H1 (cell line): ENCODE measurements around the gene FAM209B. TPM values are rescaled to one million over a fixed set of nuclear protein-coding genes. Genes with fewer than 3 reads are reported as not detected.

Source experiments
- CTCF ChIA-PET: fragments of 300-600 bp; sonication (Branson Sonifier 250); formaldehyde crosslinking; loops from one replicate; lab custom pipeline; 2021; ENCODE audit not compliant: partially characterized antibody; lab: Charles Lee
- POLR2A ChIA-PET: fragments of 300-600 bp; sonication (Branson Sonifier 250); formaldehyde crosslinking; loops from one replicate; lab custom pipeline; 2021; ENCODE audit warnings: inconsistent platforms; ENCODE audit not compliant: partially characterized antibody; lab: Charles Lee
- DNase-seq, 2 experiments: peaks; one replicate each; pipeline versions ENCODE4 v3.0.0 to v3.0.0-alpha.2; 2010 to 2022; ENCODE audit warnings: low spot score in 2 of 2, low read depth in 1 of 2, mixed read lengths in 1 of 2
- FAIRE-seq: peaks from 2 replicates; lab custom pipeline; 2011; peaks lifted over from hg19 to GRCh38; lab: Jason Lieb, UNC
- H2AFZ ChIP-seq: 2 replicates; pipeline ENCODE4 v1.8.1; 2012; ENCODE audit warnings: low read length, inconsistent platforms
- H2AK5ac ChIP-seq: 2 replicates; pipeline ENCODE4 v1.6.1; 2013; ENCODE audit warnings: low read depth, low read length
- H2BK120ac ChIP-seq: replicated peaks from 2 replicates; pipeline ENCODE3; 2013; ENCODE audit warnings: low read depth, low read length, inconsistent platforms
- H2BK12ac ChIP-seq: 2 replicates; pipeline ENCODE4 v1.6.1; 2013; ENCODE audit warnings: low read depth, low read length
- H2BK15ac ChIP-seq: 2 replicates; pipeline ENCODE4 v1.6.1; 2013; ENCODE audit warnings: low read length
- H2BK20ac ChIP-seq: 2 replicates; pipeline ENCODE4 v1.6.1; 2013; ENCODE audit warnings: low read length
- H2BK5ac ChIP-seq: 2 replicates; pipeline ENCODE4 v1.6.1; 2013; ENCODE audit warnings: low read depth, low read length
- H3K14ac ChIP-seq: 2 replicates; pipeline ENCODE4 v1.6.1; 2013; ENCODE audit warnings: inconsistent platforms; ENCODE audit not compliant: insufficient read length
- H3K18ac ChIP-seq: 2 replicates; pipeline ENCODE4 v1.6.1; 2013; ENCODE audit warnings: low read length; ENCODE audit errors: extremely low read depth
- H3K23ac ChIP-seq: 2 replicates; pipeline ENCODE4 v1.6.1; 2013; ENCODE audit warnings: inconsistent platforms; ENCODE audit not compliant: insufficient read length
- H3K23me2 ChIP-seq: 2 replicates; pipeline ENCODE4 v1.6.1; 2013; ENCODE audit warnings: low read depth, low read length
- H3K27ac ChIP-seq: 2 replicates; pipeline ENCODE4 v1.6.1; 2011; ENCODE audit warnings: low read depth, low read length, inconsistent platforms
- H3K27me3 ChIP-seq, 4 experiments: replicated peaks in 1 of 4; 1 replicate in 1 of 4; 2 replicates in 3 of 4; pipeline versions ENCODE4 v1.6.1 to v1.8.1; 2011 to 2013; ENCODE audit warnings: low read length in 3 of 4, mild to moderate bottlenecking in 3 of 4, inconsistent platforms in 2 of 4, mixed read lengths in 2 of 4, moderate library complexity in 1 of 4; ENCODE audit not compliant: control insufficient read depth in 3 of 4, insufficient read depth in 3 of 4; ENCODE audit errors: extremely low read depth in 1 of 4
- H3K36me3 ChIP-seq, 4 experiments: 2 replicates each; pipeline versions ENCODE4 v1.6.1 to v1.8.1; 2011 to 2013; ENCODE audit warnings: mild to moderate bottlenecking in 4 of 4, low read length in 3 of 4, moderate library complexity in 2 of 4, control low read depth in 1 of 4, inconsistent platforms in 1 of 4; ENCODE audit not compliant: insufficient read depth in 4 of 4, control insufficient read depth in 2 of 4
- H3K4ac ChIP-seq: replicated peaks from 2 replicates; pipeline ENCODE3; 2013; ENCODE audit warnings: low read length, low read depth, mixed read lengths, inconsistent platforms; ENCODE audit not compliant: insufficient read length
- H3K4me1 ChIP-seq, 4 experiments: replicated peaks in 1 of 4; 1 replicate in 1 of 4; 2 replicates in 3 of 4; pipeline versions ENCODE4 v1.6.1 to v1.8.1; 2011 to 2013; ENCODE audit warnings: low read length in 3 of 4, inconsistent platforms in 2 of 4, mixed read lengths in 1 of 4; ENCODE audit not compliant: insufficient read depth in 4 of 4, control insufficient read depth in 3 of 4
- H3K4me2 ChIP-seq, 2 experiments: 2 replicates each; pipeline versions ENCODE4 v1.6.1 to v1.8.1; 2011 to 2013; ENCODE audit warnings: low read depth in 2 of 2, low read length in 2 of 2, control low read depth in 1 of 2, inconsistent platforms in 1 of 2, mild to moderate bottlenecking in 1 of 2; ENCODE audit not compliant: insufficient read depth in 1 of 2
- H3K4me3 ChIP-seq, 4 experiments: fragments of 200-600, 300-600 bp in 1 of 4; sonication (generic), shearing (Covaris generic), sonication (Bioruptor Twin) in 1 of 4; 2 replicates each; pipeline versions ENCODE4 v1.5.1 to v1.8.1; 2011 to 2016; ENCODE audit warnings: low read length in 4 of 4, low read depth in 3 of 4, control low read depth in 2 of 4, inconsistent platforms in 2 of 4, mild to moderate bottlenecking in 2 of 4, mixed read lengths in 1 of 4, moderate library complexity in 1 of 4; ENCODE audit not compliant: insufficient read depth in 2 of 4; ENCODE audit errors: extremely low read depth in 1 of 4
- H3K56ac ChIP-seq: replicated peaks from 2 replicates; pipeline ENCODE3; 2013; ENCODE audit warnings: low read depth, mild to moderate bottlenecking, mixed read lengths, low read length, inconsistent platforms; ENCODE audit not compliant: insufficient read length
- H3K79me1 ChIP-seq: 2 replicates; pipeline ENCODE4 v1.6.1; 2013; ENCODE audit warnings: low read depth, low read length, control low read depth
- H3K79me2 ChIP-seq, 2 experiments: 2 replicates each; pipeline versions ENCODE4 v1.6.1 to v1.8.1; 2012 to 2013; ENCODE audit warnings: low read length in 2 of 2, mild to moderate bottlenecking in 2 of 2, inconsistent platforms in 1 of 2; ENCODE audit not compliant: insufficient read depth in 2 of 2, control insufficient read depth in 1 of 2
- H3K9ac ChIP-seq, 4 experiments: replicated peaks in 1 of 4; 1 replicate in 1 of 4; 2 replicates in 3 of 4; pipeline versions ENCODE4 v1.6.1 to v1.8.1; 2011 to 2013; ENCODE audit warnings: low read depth in 3 of 4, low read length in 3 of 4, control low read depth in 2 of 4, mild to moderate bottlenecking in 2 of 4, moderate library complexity in 2 of 4, inconsistent platforms in 1 of 4; ENCODE audit errors: extremely low read depth in 1 of 4
- H3K9me3 ChIP-seq, 2 experiments: 2 replicates each; pipeline versions ENCODE4 v1.6.1 to v1.8.1; 2012 to 2013; ENCODE audit warnings: mild to moderate bottlenecking in 2 of 2, moderate library complexity in 2 of 2, control low read depth in 1 of 2, inconsistent platforms in 1 of 2, low read depth in 1 of 2, low read length in 1 of 2, mixed read lengths in 1 of 2; ENCODE audit not compliant: insufficient read depth in 2 of 2
- H4K20me1 ChIP-seq, 2 experiments: replicated peaks in 1 of 2; 2 replicates each; pipeline versions ENCODE3 to v1.8.1; 2011 to 2013; ENCODE audit warnings: inconsistent platforms in 2 of 2, low read length in 2 of 2, mild to moderate bottlenecking in 1 of 2; ENCODE audit not compliant: insufficient read depth in 2 of 2, control insufficient read depth in 1 of 2
- H4K5ac ChIP-seq: 2 replicates; pipeline ENCODE4 v1.6.1; 2013; ENCODE audit warnings: low read length, low read depth, mixed read lengths, inconsistent platforms; ENCODE audit not compliant: insufficient read length
- H4K8ac ChIP-seq: 2 replicates; pipeline ENCODE4 v1.8.0; 2013; ENCODE audit warnings: mild to moderate bottlenecking, moderate library complexity, low read length, inconsistent platforms; ENCODE audit not compliant: insufficient read depth; ENCODE audit errors: extremely low read depth
- H4K91ac ChIP-seq: replicated peaks from 2 replicates; pipeline ENCODE3; 2013; ENCODE audit warnings: low read length, mixed read lengths, inconsistent platforms; ENCODE audit not compliant: insufficient read length
- CBX8 ChIP-seq: fragments of 300-800, 300-1000 bp; sonication (generic); IDR thresholded peaks from 2 replicates; pipeline ENCODE4 v1.7.1; 2016; ENCODE audit warnings: low read depth, low read length, borderline replicate concordance
- E2F6 ChIP-seq: IDR thresholded peaks from 2 replicates; pipeline ENCODE4 v1.6.1; 2012; ENCODE audit warnings: inconsistent platforms
- NRF1 ChIP-seq: IDR thresholded peaks from 2 replicates; pipeline ENCODE4 v1.6.1; 2011; ENCODE audit warnings: mild to moderate bottlenecking, low read depth, low read length, improper control_type of control experiment
- RNF2 ChIP-seq: fragments of 200-900, 300-1000 bp; sonication (generic); IDR thresholded peaks from 2 replicates; pipeline ENCODE4 v1.7.1; 2016; ENCODE audit warnings: borderline replicate concordance, low read depth, mild to moderate bottlenecking, antibody characterized with exemption, low read length; ENCODE audit not compliant: poor library complexity, severe bottlenecking; ENCODE audit errors: missing control alignments
- SAP30 ChIP-seq: fragments of 300-600 bp; sonication (generic); IDR thresholded peaks from 2 replicates; pipeline ENCODE4 v1.7.1; 2012; ENCODE audit warnings: low read length, moderate library complexity, mild to moderate bottlenecking, inconsistent platforms; ENCODE audit not compliant: insufficient read depth, insufficient replicate concordance
- SIN3A ChIP-seq, 2 experiments: IDR thresholded peaks in 1 of 2; conservative IDR thresholded peaks in 1 of 2; 2 replicates each; pipeline ENCODE4 v1.6.1; 2011 to 2012; ENCODE audit warnings: low read length in 2 of 2, improper control_type of control experiment in 1 of 2, low read depth in 1 of 2, mild to moderate bottlenecking in 1 of 2
- SP2 ChIP-seq: IDR thresholded peaks from 2 replicates; pipeline ENCODE4 v1.6.1; 2012; ENCODE audit warnings: mild to moderate bottlenecking, low read length, inconsistent platforms
- WGBS, 2 experiments: shearing (Covaris generic) in 1 of 2; methylation state at CpG; one replicate each; pipeline versions ENCODE4 v1.1.6 to v1.1.7; 2013 to 2015; ENCODE audit warnings: low lambda C conversion rate in 2 of 2, mixed read lengths in 2 of 2, inconsistent platforms in 1 of 2, low coverage in 1 of 2, missing lambda C conversion rate in 1 of 2; ENCODE audit not compliant: insufficient replicate concordance in 2 of 2, insufficient coverage in 1 of 2, insufficient read length in 1 of 2; ENCODE audit errors: extremely low coverage in 1 of 2, missing lambda C conversion rate in 1 of 2; 5-methylcytosine and 5-hydroxymethylcytosine counted together
- polyA plus RNA-seq, 7 experiments: library from polyadenylated mRNA; depleted of rRNA in 3 of 7; stranded (reverse) in 5 of 7; unstranded in 2 of 7; fragments of >200 nt in 5 of 7; fragments of 200-250 nt in 2 of 7; gene quantifications; 1 replicate in 5 of 7; 2 replicates in 1 of 7; 4 replicates in 1 of 7; pipeline versions ENCODE4 v1.2.1 to v1.2.3, GENCODE V29; 2011 to 2013; ENCODE audit warnings: missing spikeins in 2 of 7, mixed read lengths in 2 of 7
- total RNA-seq: library from RNA; stranded (reverse); fragmentation: NEBNext Ultra II Directional; extraction: Animal tissue kit (Norgen Biotek cat#: 25700); gene quantifications from 2 replicates; pipeline ENCODE4 v1.2.1, GENCODE V29; 2021

FAM209B gene
- total and polyA plus RNA-seq, 2 of the 8 experiments (the other 6 are each of a cell fraction or from before 2014, with no cell fraction given), result 0.29 TPM; not detected in 1

- Histone ChIP-seq H3K56ac (no peak overlapping the region), H3K14ac (no peak overlapping the region), H3K79me1 (no peaks in the 10 kb centered on the region), H3K23ac (no peak overlapping the region), H3K27ac (no peak overlapping the region), H3K27me3 (no peaks in the 10 kb centered on the region), H3K4ac (no peak overlapping the region), H2AFZ (no peak overlapping the region), H2BK15ac (no peak overlapping the region), H3K4me2 (no peak overlapping the region), H4K91ac (no peak overlapping the region), H3K4me3 (no peak overlapping the region), H4K20me1 (no peaks in the 10 kb centered on the region), H3K18ac (no peak overlapping the region), H2BK12ac (0 out of 2 replicates have a peak overlapping the region, but pooled peaks have one; percentile 50), H2BK120ac (no peak overlapping the region), H3K36me3 (no peaks in the 10 kb centered on the region), H4K5ac (no peak overlapping the region), H2BK20ac (no peak overlapping the region), H3K23me2 (no peaks in the 10 kb centered on the region), H4K8ac (no peak overlapping the region)
- POLR2A ChIA-PET, result no interaction called here
- WGBS, 2 experiments, result 89% methylated on average over 3 of the region's 4 CpGs; no CpG with 5 or more reads in 1 of the 2 experiments
- no peak for FAIRE-seq
- TF ChIP-seq E2F6, result no peak
- no peak for TF ChIP-seq SP2
- no peak for TF ChIP-seq RNF2
- TF ChIP-seq NRF1, result no peak
- TF ChIP-seq SAP30, result no peak
- no peak for TF ChIP-seq CBX8
- TF ChIP-seq SIN3A (conservative IDR thresholded peaks at IDR 0.05 in 1 of 2, IDR thresholded peaks at IDR 0.05 in 1 of 2; ENCODE audit: low read depth in 1 of 2, low read length in 2 of 2), result no peak
- TF ChIP-seq, all 59 proteins: peak for 0
- no peak for DNase-seq
- Histone ChIP-seq H3K9me3 (no peaks in the 10 kb centered on the region), H2BK5ac (no peak overlapping the region), H3K4me1 (no peaks in the 10 kb centered on the region; a peak in 2 of 7 replicates), H3K79me2 (no peaks in the 10 kb centered on the region), H3K9ac (no peak overlapping the region), H2AK5ac (no peak overlapping the region)
- CTCF ChIA-PET, result no interaction called here
Observed at GRCh38 chr20:56582542-56582941, 49.5 kb downstream of the FAM209B start.
